GM18511 (cell line): Measurements from ENCODE around the gene GTF2IRD1.

Experiments used
- ATAC-seq: cut with Tn5 transposase; IDR thresholded peaks from one replicate; pipeline ENCODE4 v1.9.1; 2021; ENCODE audit warnings: mild to moderate bottlenecking, moderate library complexity; ENCODE audit not compliant: unreplicated experiment

The GTF2IRD1 gene

GRCh38 chr7:74586258-74587175, 132.8 kb downstream of the GTF2IRD1 start:
- ATAC-seq: no peak

DNA sequence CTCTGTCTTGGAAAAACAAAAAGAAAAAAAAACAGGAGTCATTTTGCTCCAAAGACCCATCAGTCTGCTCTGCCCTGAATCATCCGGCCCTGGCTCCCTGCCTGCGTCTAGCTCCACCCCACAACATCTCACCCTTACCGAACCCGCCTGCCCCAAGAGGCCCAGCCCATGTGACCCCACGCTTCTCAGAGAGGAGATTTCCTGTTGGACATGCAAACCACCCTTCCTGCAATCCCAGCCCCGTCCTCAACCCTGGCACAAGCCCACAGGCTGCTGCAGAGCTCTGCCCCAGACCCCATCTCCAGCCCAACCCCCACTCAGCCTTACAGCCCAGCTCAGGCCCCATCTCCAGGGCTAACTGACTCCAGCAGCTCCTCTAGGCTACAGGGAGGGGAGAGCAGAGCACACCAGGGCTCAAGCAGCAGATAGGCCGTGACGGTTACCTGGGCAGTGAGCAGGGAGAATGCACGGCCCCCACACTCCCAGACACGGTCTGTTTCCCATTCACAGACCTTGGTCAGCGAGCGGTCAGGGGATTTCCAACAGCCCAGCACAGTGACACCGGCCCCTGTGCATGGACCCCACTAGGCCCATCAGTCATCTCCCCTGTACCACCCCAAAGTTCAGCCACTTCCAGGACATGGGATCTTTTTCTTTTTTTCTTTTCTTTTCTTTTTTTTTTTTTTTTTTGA, 133.9 kb downstream of the GTF2IRD1 start:
- peak; percentile 87 for ATAC-seq

DNA sequence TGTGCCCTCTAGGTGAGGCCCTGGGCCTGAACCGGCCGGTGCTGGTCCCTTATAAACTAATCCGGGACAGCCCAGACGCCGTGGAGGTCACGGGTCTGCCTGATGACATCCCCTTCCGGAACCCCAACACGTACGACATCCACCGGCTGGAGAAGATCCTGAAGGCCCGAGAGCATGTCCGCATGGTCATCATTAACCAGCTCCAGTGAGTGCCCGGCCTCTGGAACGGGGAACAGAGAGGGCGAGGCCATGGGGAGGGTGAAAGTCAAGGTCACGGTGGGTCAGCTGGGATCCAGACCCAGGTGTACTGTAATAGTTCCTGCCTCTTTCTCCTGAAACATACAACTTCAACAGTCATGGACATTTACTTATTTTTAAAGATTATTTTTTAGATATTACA, 137.1 kb downstream of the GTF2IRD1 start:
- no peak for ATAC-seq

DNA sequence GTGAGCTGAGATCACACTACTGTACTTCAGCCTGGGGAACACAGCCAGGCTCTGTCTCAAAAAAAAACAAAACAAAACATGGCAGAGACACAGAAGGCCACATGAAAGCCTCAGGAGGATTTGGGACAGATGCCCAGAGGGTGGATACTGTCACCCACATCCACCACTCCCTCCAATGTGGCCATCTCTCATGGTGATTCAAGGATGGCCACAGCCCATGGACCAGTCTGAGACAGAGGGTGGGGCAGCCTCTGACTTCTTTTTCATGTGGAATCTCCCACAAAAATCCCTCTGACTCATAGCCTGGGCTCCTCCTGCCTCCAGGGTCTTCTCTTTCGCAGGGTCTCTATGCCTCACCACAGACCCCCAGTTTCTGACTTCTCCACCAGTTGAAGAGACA, 144.9 kb downstream of the GTF2IRD1 start:
- ATAC-seq: no peak

GRCh38 chr7:74599244-74599643, 145.5 kb downstream of the GTF2IRD1 start:
- ATAC-seq: peak; percentile 66

DNA sequence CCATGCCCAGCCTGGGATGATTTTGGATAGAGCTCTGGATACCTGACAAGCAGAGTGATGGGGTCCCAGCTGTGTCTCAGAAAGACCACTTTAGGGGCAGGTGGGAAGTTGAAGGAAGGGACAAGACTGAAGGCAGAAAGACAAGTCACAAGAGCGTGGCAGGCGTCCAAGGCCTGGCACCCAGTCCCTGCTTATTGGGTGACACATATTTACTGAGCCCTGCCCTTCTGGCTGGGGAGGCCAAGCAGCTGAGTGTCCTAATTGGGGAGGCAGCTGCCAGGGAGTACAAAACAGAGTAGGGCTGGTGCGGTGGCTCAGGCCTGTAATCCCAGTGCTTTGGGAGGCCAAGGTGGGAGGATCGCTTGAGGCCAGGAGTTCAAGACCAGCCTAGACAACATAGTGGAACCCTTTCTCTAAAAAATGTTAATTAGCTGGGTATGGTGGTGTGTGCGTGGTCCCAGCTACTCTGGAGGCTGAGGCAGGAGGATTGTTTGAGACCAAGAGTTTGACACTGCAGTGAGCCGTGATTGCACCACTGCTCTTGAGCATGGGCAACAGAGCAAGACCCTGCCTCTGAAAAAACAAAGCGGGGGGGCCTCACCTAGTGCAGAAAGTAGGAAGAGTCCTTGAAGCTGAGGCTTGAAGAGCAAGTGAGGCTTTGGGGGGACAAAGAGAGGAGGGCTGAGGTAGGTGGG, 150.8 kb downstream of the GTF2IRD1 start:
- ATAC-seq: no peak

DNA sequence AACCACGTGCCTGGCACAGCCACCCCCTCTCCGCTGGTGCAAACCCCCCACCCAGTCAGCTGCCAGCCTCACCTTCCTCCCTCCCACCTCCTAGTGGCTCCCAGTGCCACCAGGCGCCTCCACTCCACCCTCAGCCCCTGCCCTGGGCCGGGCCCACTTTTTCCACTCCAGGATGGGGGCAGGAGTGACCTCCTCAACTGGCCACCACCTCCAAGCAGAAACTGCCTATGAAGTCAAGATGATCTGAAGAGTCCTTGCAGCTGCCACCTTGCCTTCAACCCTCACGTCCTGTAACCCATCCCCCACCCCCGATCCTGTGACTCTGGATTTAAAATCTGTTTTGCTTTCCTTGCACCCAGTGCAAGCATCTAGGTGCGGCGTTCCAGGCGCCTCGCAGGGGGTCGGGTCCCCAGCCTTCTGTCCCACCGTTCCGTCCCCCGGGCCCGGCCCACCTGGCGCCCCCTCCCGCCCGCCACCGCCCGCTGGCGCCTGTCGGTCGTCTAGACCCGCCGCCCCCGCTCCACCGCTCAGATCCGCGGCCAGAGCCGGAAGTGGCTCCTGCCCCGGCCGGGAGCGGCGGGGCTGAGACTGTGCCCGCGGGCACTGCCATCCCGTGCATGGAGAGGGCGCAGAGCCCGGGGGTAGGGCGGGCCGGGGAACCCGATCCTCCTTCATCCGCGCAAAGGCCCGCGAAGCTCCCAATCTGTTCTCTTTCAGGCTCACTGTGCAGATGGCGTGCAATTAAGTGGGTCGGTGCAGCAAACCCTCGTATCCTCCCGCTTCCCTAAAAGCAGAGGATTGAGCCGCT, 152.6 kb downstream of the GTF2IRD1 start:
- peak; percentile 71 for ATAC-seq

GRCh38 chr7:74606909-74607510, 153.3 kb downstream of the GTF2IRD1 start:
- ATAC-seq: no peak

DNA sequence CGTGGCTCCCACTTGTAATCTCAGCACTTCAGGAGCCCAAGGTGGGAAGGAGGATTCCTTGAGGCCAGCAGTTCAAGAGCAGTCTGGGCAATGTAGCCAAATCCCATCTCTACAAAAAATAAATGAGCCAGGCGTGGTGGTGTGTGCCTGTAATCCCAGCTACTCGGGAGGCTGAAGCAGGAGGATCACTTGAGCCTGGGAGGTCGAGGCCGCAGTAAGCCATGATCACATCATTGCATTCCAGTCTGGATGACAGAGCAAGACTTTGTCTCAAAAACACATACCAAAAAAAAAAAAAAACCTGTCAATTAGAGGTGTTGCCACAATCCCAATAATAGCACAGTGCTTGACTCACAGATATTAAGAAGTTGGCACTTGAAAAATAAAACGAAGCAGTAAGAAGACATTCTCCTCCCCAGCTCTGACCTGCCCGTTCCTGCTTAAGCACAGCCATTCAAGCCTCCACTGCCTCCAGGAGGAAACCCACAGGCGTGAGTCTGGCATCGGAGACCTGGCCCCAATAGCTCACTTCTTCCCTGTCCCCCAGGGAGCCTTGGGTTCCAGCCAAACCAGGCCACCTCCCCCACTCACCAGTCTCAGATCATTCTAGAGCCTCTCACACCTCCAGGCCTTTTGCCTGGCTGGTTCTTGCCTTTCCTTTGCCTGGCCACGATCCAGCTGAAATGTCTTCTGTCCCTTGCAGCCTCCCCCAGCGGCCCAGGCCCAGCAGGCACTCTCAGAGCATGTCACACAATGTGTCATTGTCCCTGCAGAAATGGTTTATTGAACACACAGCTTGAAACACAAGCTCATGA, 158.5 kb downstream of the GTF2IRD1 start:
- no peak for ATAC-seq

- ATAC-seq: no peak
These were observed 162.5 kb downstream of the GTF2IRD1 start for GRCh38 chr7:74615933-74616780.

DNA sequence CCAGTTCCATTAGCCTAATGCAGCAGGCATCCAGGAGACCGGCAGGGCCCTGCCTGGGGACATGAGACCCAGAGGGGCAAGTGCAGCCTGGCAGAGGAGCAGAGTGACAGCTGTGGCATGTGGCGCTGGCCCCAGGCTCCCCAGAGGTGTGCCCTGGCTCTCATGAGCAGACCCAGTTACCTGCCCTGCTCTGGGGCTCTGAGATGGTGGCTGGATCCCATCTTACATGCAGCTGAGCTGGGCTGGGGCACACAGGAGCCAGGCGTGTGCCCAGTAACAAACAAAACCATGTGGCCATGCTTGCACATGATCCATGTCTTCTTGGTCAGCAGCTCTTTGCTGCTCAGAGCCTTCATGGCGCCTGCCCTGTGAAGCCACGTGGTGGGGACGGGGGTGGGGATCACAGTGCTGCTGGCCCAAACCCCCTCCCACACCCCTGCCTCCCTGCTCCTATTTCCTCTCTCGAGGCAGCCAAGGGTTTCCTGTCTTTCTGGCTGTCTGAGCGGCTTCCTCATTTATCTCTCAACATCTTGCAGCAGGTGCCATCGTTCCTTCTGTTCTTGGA, 163.6 kb downstream of the GTF2IRD1 start:
- no peak for ATAC-seq

GRCh38 chr7:74619235-74619860, 165.6 kb downstream of the GTF2IRD1 start:
- no peak for ATAC-seq

- no peak for ATAC-seq
These were observed 168.6 kb downstream of the GTF2IRD1 start for GRCh38 chr7:74622228-74622749.

- ATAC-seq: no peak
These were observed 169.4 kb downstream of the GTF2IRD1 start for GRCh38 chr7:74623135-74623534.

DNA sequence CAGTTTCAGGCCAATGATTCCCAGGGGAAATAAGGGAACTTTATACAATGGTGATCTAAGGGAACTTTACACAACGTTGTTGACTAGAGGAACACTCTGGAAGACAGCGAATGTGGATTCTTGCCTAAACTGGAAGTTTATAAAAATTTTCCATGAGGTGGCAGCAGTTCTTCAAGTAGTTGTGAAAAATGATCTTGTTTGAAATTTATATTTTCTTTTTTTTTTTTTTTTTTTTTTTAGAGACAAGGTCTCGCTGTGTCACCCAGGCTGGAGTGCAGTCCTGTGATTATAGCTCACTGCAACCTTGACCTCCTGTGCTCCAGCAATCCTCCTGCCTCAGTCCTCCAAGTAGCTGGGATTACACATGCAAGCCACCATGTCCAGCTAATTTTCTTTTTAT, 171.7 kb downstream of the GTF2IRD1 start:
- ATAC-seq: no peak

DNA sequence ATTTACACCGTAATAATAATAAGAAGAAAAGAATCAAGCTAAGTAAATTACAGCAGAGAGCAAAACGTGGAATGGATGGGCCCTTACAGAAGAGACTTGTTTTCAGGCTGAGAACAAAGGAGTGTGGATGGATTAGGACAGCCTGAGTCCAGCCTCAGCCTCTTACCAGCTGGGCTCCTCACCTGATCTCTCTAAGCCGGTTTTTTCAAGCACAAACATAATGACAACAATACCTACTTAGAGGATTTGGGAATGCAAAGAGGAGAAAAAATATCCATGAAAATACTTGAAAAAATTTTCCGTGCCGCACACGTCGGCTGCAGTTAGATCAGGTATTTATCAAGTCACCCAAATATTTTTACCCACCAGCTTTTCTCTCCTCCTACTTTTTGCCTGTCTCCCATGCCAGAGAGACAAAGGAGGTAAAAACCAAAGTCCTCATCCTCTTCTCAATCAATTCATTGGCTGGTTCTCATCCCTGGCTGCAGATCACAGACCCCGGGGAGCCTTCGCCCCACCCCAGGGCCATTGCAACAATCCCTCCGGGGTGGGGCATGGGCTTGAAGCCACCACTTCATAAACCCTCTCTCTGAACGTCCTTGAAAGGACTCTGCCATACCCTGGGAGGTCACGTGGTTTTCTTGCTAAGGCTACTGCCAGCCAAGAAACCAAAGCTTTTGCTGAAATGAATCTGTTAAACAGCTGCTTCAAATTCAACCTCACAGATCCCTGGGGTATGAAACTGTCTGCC, 174.1 kb downstream of the GTF2IRD1 start:
- no peak for ATAC-seq

- ATAC-seq: no peak
These were observed 178.8 kb downstream of the GTF2IRD1 start for GRCh38 chr7:74632505-74632904.
